GM12891 (cell line): ENCODE data around the gene B3GNT7.

Experiments
- DNase-seq: peaks from one replicate; pipeline ENCODE4 v3.0.0; 2011; ENCODE audit warnings: low spot score; ENCODE audit not compliant: insufficient read length
- FAIRE-seq: peaks from 2 replicates; lab custom pipeline; 2011; peaks lifted over from hg19 to GRCh38; lab: Jason Lieb, UNC
- PAX5 ChIP-seq: IDR thresholded peaks from 2 replicates; pipeline ENCODE4 v1.6.1; 2011; ENCODE audit warnings: low read length, moderate library complexity, mild to moderate bottlenecking; ENCODE audit not compliant: insufficient read depth, severe bottlenecking
- POLR2A ChIP-seq: IDR thresholded peaks from 2 replicates; pipeline ENCODE4 v1.6.1; 2011; ENCODE audit warnings: low read depth, low read length, control low read depth
- POLR2AphosphoS5 ChIP-seq: IDR thresholded peaks from 2 replicates; pipeline ENCODE4 v1.6.1; 2011; ENCODE audit warnings: low read depth, low read length, control low read depth
- POU2F2 ChIP-seq: IDR thresholded peaks from 2 replicates; pipeline ENCODE4 v1.6.1; 2011; ENCODE audit warnings: low read depth, mild to moderate bottlenecking, control low read depth, low read length, moderate library complexity
- SPI1 ChIP-seq: IDR thresholded peaks from 2 replicates; pipeline ENCODE4 v1.6.1; 2011; ENCODE audit warnings: low read depth, low read length, control low read depth
- TAF1 ChIP-seq: IDR thresholded peaks from 2 replicates; pipeline ENCODE4 v1.6.1; 2011; ENCODE audit warnings: low read depth, low read length, control low read depth

B3GNT7 gene

DNA sequence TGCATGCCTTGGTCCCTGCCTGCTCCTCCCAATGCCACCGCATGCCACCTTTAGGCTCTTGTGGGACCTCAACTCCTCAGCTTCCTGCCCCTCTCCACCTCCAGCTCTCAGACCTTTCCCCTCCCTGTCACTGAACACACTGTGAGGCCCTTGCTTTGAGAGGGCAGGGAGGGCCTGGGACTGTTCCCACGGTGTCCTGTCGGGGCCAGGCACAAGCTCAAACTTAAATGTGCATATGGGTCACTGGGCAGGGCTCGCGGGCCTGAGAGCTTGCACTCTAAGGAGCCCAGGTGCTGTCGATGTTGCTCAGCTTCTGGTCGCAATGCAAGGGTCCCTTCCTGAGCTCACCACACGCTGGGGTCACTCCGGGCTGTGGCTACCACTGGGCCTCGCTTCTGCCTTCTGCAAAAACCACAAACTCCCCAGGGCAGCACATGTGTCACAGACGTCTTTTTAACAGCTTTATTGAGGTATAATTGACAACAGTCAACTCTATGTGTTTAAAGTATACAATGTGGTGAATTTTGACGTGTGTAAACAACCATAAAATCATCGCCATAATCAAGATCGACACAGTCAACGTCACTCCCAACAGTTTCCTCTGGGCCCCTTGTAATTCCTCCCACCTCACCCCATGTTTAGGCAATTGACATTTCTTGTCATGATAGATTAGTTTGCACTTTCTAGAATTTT is 11.9 kb upstream of the B3GNT7 start:
- no peak for DNase-seq
- FAIRE-seq: no peak
- TF ChIP-seq POLR2AphosphoS5 (no peak), TAF1 (no peak), POLR2A (no peak), PAX5 (no peak), POU2F2 (no peak), SPI1 (no peak)

GRCh38 chr2:231384109-231384435 is 11.4 kb upstream of the B3GNT7 start:
- TF ChIP-seq POU2F2 (no peak), PAX5 (no peak), POLR2A (no peak), TAF1 (no peak), SPI1 (no peak), POLR2AphosphoS5 (no peak)
- no peak for FAIRE-seq
- no peak for DNase-seq

DNA sequence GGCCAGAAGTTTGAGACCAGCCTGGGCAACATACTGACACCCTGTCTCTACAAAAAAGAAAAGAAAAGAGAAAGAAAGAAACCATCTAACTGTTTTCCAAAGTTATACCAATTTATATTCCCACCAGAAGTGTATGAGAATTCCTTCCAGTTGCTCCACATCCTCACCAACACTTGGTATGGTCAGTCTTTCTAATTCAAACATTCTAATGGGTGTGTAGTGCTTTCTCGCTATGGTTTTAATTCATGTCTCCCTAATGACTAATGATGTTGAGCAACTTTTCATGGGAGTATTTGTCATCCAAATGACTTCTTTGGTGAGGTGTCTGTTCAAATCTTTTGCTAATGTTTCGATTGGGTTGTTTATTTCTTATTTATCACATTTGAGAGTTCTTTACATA is 10.5 kb upstream of the B3GNT7 start:
- DNase-seq (no peak), FAIRE-seq (no peak)
- TF ChIP-seq TAF1 (no peak), PAX5 (no peak), POLR2AphosphoS5 (no peak), SPI1 (no peak), POU2F2 (no peak), POLR2A (no peak)

GRCh38 chr2:231385429-231385828 is 10.1 kb upstream of the B3GNT7 start:
- no peak for FAIRE-seq
- no peak for DNase-seq
- no peak for TF ChIP-seq POLR2A
- no peak for TF ChIP-seq POLR2AphosphoS5
- TF ChIP-seq POU2F2: no peak
- TF ChIP-seq TAF1: no peak
- no peak for TF ChIP-seq PAX5
- TF ChIP-seq SPI1: no peak

DNA sequence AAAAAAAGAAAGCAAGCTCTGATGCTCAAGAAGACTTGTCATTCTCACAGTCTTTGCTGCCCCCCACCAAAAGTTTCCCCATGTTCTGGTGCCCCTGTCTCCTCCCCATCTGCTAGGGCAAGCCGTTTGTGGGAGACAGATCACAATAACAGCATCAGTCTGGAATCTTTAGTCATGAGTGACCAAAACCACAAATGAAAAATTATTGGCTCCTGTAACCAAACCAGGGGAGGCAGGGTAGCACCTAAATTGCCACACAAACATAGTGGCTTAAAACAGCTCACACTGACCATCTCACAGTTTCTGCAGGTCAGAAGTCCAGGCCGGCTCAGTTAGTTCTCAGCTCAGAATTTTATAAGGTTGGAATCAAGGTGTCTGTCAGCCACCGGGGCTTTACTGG is 9.1 kb upstream of the B3GNT7 start:
- TF ChIP-seq TAF1 (no peak), SPI1 (no peak), POLR2AphosphoS5 (no peak), POU2F2 (no peak), POLR2A (no peak), PAX5 (no peak)
- no peak for FAIRE-seq

GRCh38 chr2:231387904-231388724 is 7.4 kb upstream of the B3GNT7 start:
- DNase-seq (no peak), FAIRE-seq (no peak)
- TF ChIP-seq POU2F2 (no peak), POLR2AphosphoS5 (no peak), POLR2A (no peak)

More for the DNA sequence above, 9.1 kb upstream of the B3GNT7 start:
- DNase-seq: no peak

- FAIRE-seq: no peak
- TF ChIP-seq TAF1 (no peak), SPI1 (no peak), POLR2AphosphoS5 (no peak), POU2F2 (no peak), PAX5 (no peak), POLR2A (no peak)
- DNase-seq: no peak
Observed at GRCh38 chr2:231388725-231389346, 6.7 kb upstream of the B3GNT7 start.

GRCh38 chr2:231390667-231391066 is 4.8 kb upstream of the B3GNT7 start:
- DNase-seq: no peak
- FAIRE-seq: peak; percentile 16
- TF ChIP-seq POLR2A: no peak
- no peak for TF ChIP-seq POU2F2
- TF ChIP-seq SPI1: no peak
- TF ChIP-seq PAX5: no peak

DNA sequence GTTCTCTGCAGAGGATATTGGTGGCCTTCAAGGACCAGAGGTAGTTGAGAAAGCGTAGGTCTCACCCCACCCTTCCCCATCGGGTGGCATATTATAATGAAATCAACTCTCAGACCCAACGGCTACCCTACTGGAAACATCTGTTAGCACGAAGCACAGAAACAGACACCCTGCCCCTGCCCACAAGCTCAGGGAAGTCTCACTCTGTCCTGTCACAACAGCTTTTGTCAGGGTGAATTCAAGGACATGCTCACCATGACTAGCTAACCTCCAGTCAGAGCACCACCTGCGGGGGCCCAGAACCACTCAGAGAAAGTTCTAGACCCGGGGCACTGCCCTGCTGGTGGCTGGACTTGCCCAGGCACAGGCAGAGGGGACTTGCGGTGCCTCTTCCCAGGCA is 3.5 kb upstream of the B3GNT7 start:
- FAIRE-seq (peak; percentile 83), DNase-seq (peak; percentile 19)
- TF ChIP-seq POLR2AphosphoS5 (peak; percentile 18; the same call in 1 of the 2 replicates), TAF1 (no peak), POU2F2 (no peak), SPI1 (no peak), PAX5 (no peak)
